ENCODE results near the gene ELSPBP1.

GRCh38 chr19:48069435-48069834 lies 75.0 kb downstream of the ELSPBP1 start:
- TF ChIP-seq CTCF (conservative IDR thresholded peaks at IDR 0.05; ENCODE audit: low read depth, low read length): no peak
- no peak for TF ChIP-seq EZH2 (IDR thresholded peaks at IDR 0.05; ENCODE audit: low read length, unreplicated experiment)
- no peak for TF ChIP-seq EZH2phosphoT487 (IDR thresholded peaks at IDR 0.05; ENCODE audit: borderline replicate concordance, low read length)

Measured in PC-3 (cell line).